ENCODE measurements around the gene HNF1B. TPM values are rescaled to one million over a fixed set of nuclear protein-coding genes. Genes with fewer than 3 reads are reported as not detected.

The HNF1B gene
- total and polyA plus RNA-seq, 5 donors: not detected

GRCh38 chr17:37714897-37715296, 30.0 kb downstream of the HNF1B start:
- DNase-seq (no peak), ATAC-seq (no peak)
- Histone ChIP-seq H3K27ac (ENCODE audit: low read length) (no peak overlapping the region), H3K4me1 (ENCODE audit: control insufficient read depth, insufficient read depth, low read length) (no peaks in the 10 kb centered on the region), H3K9me3 (ENCODE audit: control insufficient read depth, low read length) (no peaks in the 10 kb centered on the region), H3K27me3 (ENCODE audit: control insufficient read depth, insufficient read depth) (no peaks in the 10 kb centered on the region), H3K4me3 (ENCODE audit: low read length) (no peak overlapping the region)
- intact Hi-C loops (cut with DNase I): no loop called here
- 56% methylated on average over 4 of the region's 4 CpGs for WGBS

GRCh38 chr17:37713624-37714023, 31.2 kb downstream of the HNF1B start:
- Histone ChIP-seq H3K4me3 (ENCODE audit: low read length) (no peak overlapping the region), H3K27ac (ENCODE audit: low read length) (no peak overlapping the region), H3K4me1 (ENCODE audit: control insufficient read depth, insufficient read depth, low read length) (no peaks in the 10 kb centered on the region), H3K9me3 (ENCODE audit: control insufficient read depth, low read length) (no peaks in the 10 kb centered on the region), H3K27me3 (ENCODE audit: control insufficient read depth, insufficient read depth) (no peaks in the 10 kb centered on the region)
- ATAC-seq (no peak), DNase-seq (no peak)
- intact Hi-C loops (cut with DNase I): no loop called here
- WGBS: 66% methylated on average over 4 of the region's 4 CpGs

- no peak for DNase-seq
- WGBS: 55% methylated on average over 6 of the region's 6 CpGs
- Histone ChIP-seq H3K27me3 (ENCODE audit: control insufficient read depth, insufficient read depth) (no peaks in the 10 kb centered on the region), H3K27ac (ENCODE audit: low read length) (no peak overlapping the region), H3K9me3 (ENCODE audit: control insufficient read depth, low read length) (no peaks in the 10 kb centered on the region), H3K4me3 (ENCODE audit: low read length) (no peak overlapping the region), H3K4me1 (ENCODE audit: control insufficient read depth, insufficient read depth, low read length) (no peaks in the 10 kb centered on the region)
- intact Hi-C loops (cut with DNase I): no loop called here
- no peak for ATAC-seq
Measured at GRCh38 chr17:37713028-37713431, 31.8 kb downstream of the HNF1B start.

DNA sequence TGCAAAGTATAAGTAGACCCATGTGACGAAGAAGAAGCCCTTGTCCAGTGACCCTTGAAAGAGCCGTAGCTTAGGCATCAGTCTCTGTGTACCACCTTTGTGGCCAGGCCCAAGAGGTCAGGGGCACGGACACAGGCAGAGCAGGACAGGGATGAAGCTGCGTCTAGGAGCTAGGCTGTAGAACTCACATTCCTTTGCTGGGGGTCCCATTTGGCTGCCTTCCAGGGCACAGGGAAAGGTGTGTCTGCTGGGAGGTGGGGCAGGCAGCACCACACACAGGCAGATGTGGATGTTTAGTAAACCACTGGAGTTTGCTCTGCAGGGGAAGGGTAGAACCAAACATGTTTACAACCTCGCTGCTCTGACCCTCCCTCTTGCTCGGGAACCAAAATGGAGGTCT, 33.7 kb downstream of the HNF1B start:
- ATAC-seq: no peak
- H3K4me1 ChIP-seq (ENCODE audit: control insufficient read depth, insufficient read depth, low read length): no peaks in the 10 kb centered on the region
- no peaks in the 10 kb centered on the region for H3K9me3 ChIP-seq (ENCODE audit: control insufficient read depth, low read length)
- H3K27me3 ChIP-seq (ENCODE audit: control insufficient read depth, insufficient read depth): no peaks in the 10 kb centered on the region
- H3K4me3 ChIP-seq (ENCODE audit: low read length): no peak overlapping the region
- no peak for DNase-seq
- no peak overlapping the region for H3K27ac ChIP-seq (ENCODE audit: low read length)
- intact Hi-C loops (cut with DNase I): no loop called here
- 83% methylated on average over 6 of the region's 6 CpGs for WGBS

DNA sequence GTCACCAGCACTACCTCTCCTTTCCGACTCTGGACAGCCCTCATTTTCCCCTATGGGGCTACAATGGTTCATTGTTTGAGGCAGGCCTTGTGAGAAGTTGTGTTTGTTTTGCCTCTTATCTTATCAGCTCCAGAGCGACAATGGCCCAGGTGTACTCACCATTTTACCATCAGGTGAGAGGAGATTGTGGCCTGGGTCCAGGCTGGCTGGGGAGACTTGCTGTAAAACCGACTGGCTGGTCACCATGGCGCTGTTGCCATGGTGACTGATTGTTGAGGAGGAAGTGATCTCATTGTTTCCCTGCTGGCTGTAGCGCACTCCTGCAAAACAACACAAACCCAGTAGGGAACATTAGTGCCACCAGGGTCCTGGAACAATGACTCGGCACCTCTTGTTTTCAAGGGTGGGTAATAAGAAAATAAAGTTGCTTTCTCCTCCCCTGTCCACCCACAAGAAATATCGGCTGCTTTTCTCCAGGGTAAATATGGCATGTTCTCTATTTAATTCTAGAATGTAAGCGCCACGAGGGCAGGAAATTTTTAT, 34.4 kb downstream of the HNF1B start:
- H3K4me1 ChIP-seq (ENCODE audit: control insufficient read depth, insufficient read depth, low read length): no peaks in the 10 kb centered on the region
- 60% methylated on average over 9 of the region's 9 CpGs for WGBS
- H3K27me3 ChIP-seq (ENCODE audit: control insufficient read depth, insufficient read depth): no peaks in the 10 kb centered on the region
- DNase-seq (peak in 2 of 3 donors; percentile 37 to 60), ATAC-seq (peak; percentile 27 to 80)
- H3K9me3 ChIP-seq (ENCODE audit: control insufficient read depth, low read length): no peaks in the 10 kb centered on the region
- intact Hi-C loops (cut with DNase I): no loop called here
- no peak overlapping the region for H3K4me3 ChIP-seq (ENCODE audit: low read length)
- H3K27ac ChIP-seq (ENCODE audit: low read length): no peak overlapping the region

GRCh38 chr17:37708616-37709212, 36.1 kb downstream of the HNF1B start:
- DNase-seq: no peak
- Histone ChIP-seq H3K9me3 (ENCODE audit: control insufficient read depth, low read length) (no peaks in the 10 kb centered on the region), H3K27ac (ENCODE audit: low read length) (no peak overlapping the region), H3K4me1 (ENCODE audit: control insufficient read depth, insufficient read depth, low read length) (no peaks in the 10 kb centered on the region), H3K4me3 (ENCODE audit: low read length) (no peak overlapping the region), H3K27me3 (ENCODE audit: control insufficient read depth, insufficient read depth) (no peaks in the 10 kb centered on the region)
- WGBS: 73% methylated on average over 8 of the region's 8 CpGs
- ATAC-seq: peak in 1 of 2 donors; percentile 24
- intact Hi-C loops (cut with DNase I): no loop called here

GRCh38 chr17:37708008-37708615, 36.7 kb downstream of the HNF1B start:
- Histone ChIP-seq H3K4me3 (ENCODE audit: low read length) (no peak overlapping the region), H3K27me3 (ENCODE audit: control insufficient read depth, insufficient read depth) (no peaks in the 10 kb centered on the region), H3K4me1 (ENCODE audit: control insufficient read depth, insufficient read depth, low read length) (no peaks in the 10 kb centered on the region), H3K9me3 (ENCODE audit: control insufficient read depth, low read length) (no peaks in the 10 kb centered on the region), H3K27ac (ENCODE audit: low read length) (no peak overlapping the region)
- ATAC-seq: no peak
- WGBS: 76% methylated on average over 7 of the region's 7 CpGs
- DNase-seq: no peak
- intact Hi-C loops (cut with DNase I): no loop called here

DNA sequence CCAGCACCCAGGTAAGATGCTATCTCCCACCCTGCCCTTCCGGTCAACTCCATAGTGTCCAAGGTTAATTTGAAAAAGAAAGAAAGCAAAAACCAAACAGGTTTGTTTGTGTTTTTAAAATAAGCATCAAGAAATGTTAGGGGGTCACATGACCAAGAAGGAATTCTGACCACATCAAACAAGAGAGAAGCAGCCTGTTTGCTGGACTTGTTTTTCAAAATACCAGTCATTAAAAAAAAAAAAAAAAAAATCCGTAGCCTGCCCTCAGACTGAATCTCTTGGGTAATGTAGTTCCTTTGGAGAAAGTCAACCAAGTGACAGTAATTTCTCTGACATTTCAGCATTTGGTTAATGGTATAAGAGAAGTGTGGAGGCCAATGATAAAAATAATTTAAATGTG, 38.4 kb downstream of the HNF1B start:
- Histone ChIP-seq H3K4me1 (ENCODE audit: control insufficient read depth, insufficient read depth, low read length) (peaks cover 2% of the 10 kb centered on the region), H3K27ac (ENCODE audit: low read length) (no peak overlapping the region), H3K27me3 (ENCODE audit: control insufficient read depth, insufficient read depth) (no peaks in the 10 kb centered on the region), H3K4me3 (ENCODE audit: low read length) (no peak overlapping the region), H3K9me3 (ENCODE audit: control insufficient read depth, low read length) (no peaks in the 10 kb centered on the region)
- ATAC-seq (no peak), DNase-seq (no peak)
- 73% methylated on average over 2 of the region's 2 CpGs for WGBS
- intact Hi-C loops (cut with DNase I): no loop called here

DNA sequence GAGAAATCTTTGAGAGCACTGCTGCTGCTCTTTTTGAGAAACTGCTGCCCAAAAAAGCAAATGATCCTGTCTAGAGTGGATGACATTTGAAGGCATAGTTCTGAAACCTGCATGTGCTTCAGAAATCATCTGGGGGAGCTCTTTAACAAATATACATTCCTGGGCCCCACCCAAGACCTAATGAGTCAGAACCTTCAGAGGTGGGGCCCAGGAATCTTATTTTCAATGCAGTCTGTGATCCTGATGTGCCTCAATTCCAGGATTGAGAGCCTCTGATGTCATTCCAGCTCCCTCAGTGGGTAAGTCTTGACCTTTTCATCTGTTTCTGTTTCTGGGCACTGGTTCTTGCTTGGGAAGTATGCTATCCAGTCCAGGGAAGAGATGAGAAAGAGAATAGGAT, 42.3 kb downstream of the HNF1B start:
- DNase-seq (no peak), ATAC-seq (no peak)
- Histone ChIP-seq H3K9me3 (ENCODE audit: control insufficient read depth, low read length) (no peaks in the 10 kb centered on the region), H3K4me3 (ENCODE audit: low read length) (no peak overlapping the region), H3K27ac (ENCODE audit: low read length) (no peak overlapping the region), H3K4me1 (ENCODE audit: control insufficient read depth, insufficient read depth, low read length) (peaks cover 2% of the 10 kb centered on the region), H3K27me3 (ENCODE audit: control insufficient read depth, insufficient read depth) (no peaks in the 10 kb centered on the region)
- intact Hi-C loops (cut with DNase I): no loop called here

GRCh38 chr17:37701496-37701898, 43.4 kb downstream of the HNF1B start:
- intact Hi-C loops (cut with DNase I): no loop called here
- H3K27me3 ChIP-seq (ENCODE audit: control insufficient read depth, insufficient read depth): no peaks in the 10 kb centered on the region
- peaks cover 2% of the 10 kb centered on the region for H3K4me1 ChIP-seq (ENCODE audit: control insufficient read depth, insufficient read depth, low read length)
- no peaks in the 10 kb centered on the region for H3K9me3 ChIP-seq (ENCODE audit: control insufficient read depth, low read length)
- H3K27ac ChIP-seq (ENCODE audit: low read length): peak overlapping the region; percentile 73
- H3K4me3 ChIP-seq (ENCODE audit: low read length): no peak overlapping the region
- ATAC-seq (peak; percentile 35 to 45), DNase-seq (no peak)
- 48% methylated on average over 5 of the region's 5 CpGs for WGBS

GRCh38 chr17:37700881-37701280, 44.0 kb downstream of the HNF1B start:
- no peak overlapping the region for H3K4me3 ChIP-seq (ENCODE audit: low read length)
- WGBS: 43% methylated on average over 6 of the region's 6 CpGs
- ATAC-seq (peak; percentile 93), DNase-seq (peak; percentile 36 to 79 (median 69))
- peaks cover 2% of the 10 kb centered on the region for H3K4me1 ChIP-seq (ENCODE audit: control insufficient read depth, insufficient read depth, low read length)
- H3K9me3 ChIP-seq (ENCODE audit: control insufficient read depth, low read length): no peaks in the 10 kb centered on the region
- intact Hi-C loops (cut with DNase I): no loop called here
- H3K27ac ChIP-seq (ENCODE audit: low read length): peak overlapping the region; percentile 73
- no peaks in the 10 kb centered on the region for H3K27me3 ChIP-seq (ENCODE audit: control insufficient read depth, insufficient read depth)
